Measurements from ENCODE around the gene NKPD1.
A peak's percentile ranks its signal among the peaks of the same experiment; 100 is the strongest.

NKPD1 gene

DNA sequence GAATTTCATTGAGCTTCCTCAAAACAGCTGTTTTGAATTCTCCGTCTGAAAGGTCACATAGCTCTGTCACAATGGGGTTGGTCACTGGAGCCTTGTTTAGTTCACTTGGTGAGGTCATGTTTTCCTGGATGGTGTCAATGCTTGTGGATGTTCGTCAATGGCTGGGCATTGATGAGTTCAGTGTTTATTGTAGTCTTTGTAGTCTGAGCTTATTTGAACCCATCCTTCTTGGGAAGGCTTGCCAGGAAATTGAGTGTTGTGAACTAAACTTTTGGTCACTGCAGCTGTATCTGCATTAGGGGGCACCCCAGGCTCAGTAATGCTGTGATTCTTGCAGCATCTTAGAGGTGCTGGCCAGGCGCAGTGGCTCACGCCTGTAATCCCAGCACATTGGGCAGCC is 39.8 kb upstream of the NKPD1 start:
- ATAC-seq (ENCODE audit: low read depth), result 0 out of 3 replicates have a peak, but pooled peaks have one; percentile 55

DNA sequence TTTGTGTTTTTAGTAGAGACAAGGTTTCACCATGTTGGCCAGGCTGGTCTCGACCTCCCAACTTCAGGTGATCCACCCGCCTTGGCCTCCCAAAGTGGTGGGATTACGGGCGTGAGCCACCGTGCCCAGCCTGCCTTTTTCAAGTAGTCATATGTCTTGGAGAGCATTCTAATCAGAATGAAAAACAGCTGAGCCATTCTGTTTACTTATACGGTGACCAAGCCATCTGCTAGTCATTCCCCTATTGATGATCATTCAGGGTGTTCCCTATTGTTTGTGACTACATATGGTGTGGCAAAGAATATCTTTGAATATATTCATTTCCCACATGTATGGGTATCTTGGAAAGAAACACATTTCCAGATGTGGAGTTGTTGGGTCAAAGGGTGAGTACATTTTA is 35.0 kb upstream of the NKPD1 start:
- no peaks in the 10 kb centered on the region for H3K36me3 ChIP-seq (ENCODE audit: low read depth)
- no peaks in the 10 kb centered on the region for H3K4me1 ChIP-seq (ENCODE audit: insufficient read depth, poor library complexity, severe bottlenecking)
- H3K27ac ChIP-seq (ENCODE audit: poor library complexity, severe bottlenecking), result no peak overlapping the region
- no peaks in the 10 kb centered on the region for H3K27me3 ChIP-seq (ENCODE audit: insufficient read depth, poor library complexity, severe bottlenecking)
- TF ChIP-seq, protein P1, sequence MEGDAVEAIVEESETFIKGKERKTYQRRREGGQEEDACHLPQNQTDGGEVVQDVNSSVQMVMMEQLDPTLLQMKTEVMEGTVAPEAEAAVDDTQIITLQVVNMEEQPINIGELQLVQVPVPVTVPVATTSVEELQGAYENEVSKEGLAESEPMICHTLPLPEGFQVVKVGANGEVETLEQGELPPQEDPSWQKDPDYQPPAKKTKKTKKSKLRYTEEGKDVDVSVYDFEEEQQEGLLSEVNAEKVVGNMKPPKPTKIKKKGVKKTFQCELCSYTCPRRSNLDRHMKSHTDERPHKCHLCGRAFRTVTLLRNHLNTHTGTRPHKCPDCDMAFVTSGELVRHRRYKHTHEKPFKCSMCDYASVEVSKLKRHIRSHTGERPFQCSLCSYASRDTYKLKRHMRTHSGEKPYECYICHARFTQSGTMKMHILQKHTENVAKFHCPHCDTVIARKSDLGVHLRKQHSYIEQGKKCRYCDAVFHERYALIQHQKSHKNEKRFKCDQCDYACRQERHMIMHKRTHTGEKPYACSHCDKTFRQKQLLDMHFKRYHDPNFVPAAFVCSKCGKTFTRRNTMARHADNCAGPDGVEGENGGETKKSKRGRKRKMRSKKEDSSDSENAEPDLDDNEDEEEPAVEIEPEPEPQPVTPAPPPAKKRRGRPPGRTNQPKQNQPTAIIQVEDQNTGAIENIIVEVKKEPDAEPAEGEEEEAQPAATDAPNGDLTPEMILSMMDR (IDR thresholded peaks at IDR 0.05; ENCODE audit: poor library complexity, severe bottlenecking), result no peak
- ATAC-seq (ENCODE audit: low read depth), result peak; percentile 61
- no peaks in the 10 kb centered on the region for H3K9me3 ChIP-seq (ENCODE audit: severe bottlenecking)
- DNase-seq (ENCODE audit: low spot score), result no peak
- no peak overlapping the region for H3K4me3 ChIP-seq (ENCODE audit: severe bottlenecking)

More for the DNA sequence above, 39.8 kb upstream of the NKPD1 start:
- H3K36me3 ChIP-seq (ENCODE audit: low read depth), result no peaks in the 10 kb centered on the region
- TF ChIP-seq, protein P1 (IDR thresholded peaks at IDR 0.05; ENCODE audit: poor library complexity, severe bottlenecking), result peak; percentile 45
- H3K27me3 ChIP-seq (ENCODE audit: insufficient read depth, poor library complexity, severe bottlenecking), result no peaks in the 10 kb centered on the region
- no peak overlapping the region for H3K27ac ChIP-seq (ENCODE audit: poor library complexity, severe bottlenecking)
- no peak overlapping the region for H3K4me3 ChIP-seq (ENCODE audit: severe bottlenecking)
- DNase-seq (ENCODE audit: low spot score), result no peak
- no peaks in the 10 kb centered on the region for H3K9me3 ChIP-seq (ENCODE audit: severe bottlenecking)
- H3K4me1 ChIP-seq (ENCODE audit: insufficient read depth, poor library complexity, severe bottlenecking), result no peaks in the 10 kb centered on the region

DNA sequence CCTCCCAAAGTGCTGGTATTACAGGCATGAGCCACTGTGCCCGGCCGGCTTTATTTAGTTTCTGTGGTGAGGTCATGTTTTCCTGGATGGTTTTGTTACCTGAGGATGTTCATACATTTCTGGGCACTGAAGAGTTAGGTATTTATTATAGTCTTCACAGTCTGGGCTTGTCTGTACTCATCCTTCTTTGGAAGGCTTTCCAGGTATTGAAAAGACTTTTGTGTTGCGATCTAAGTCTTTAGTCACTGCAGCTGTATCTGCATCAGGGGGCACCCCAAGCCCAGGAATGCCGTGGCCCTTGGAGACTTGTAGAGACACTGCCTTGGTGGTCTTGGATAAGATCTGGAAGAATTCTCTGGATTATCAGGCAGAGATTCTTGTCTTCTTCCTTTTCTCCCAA is 30.6 kb upstream of the NKPD1 start:
- Histone ChIP-seq H3K27me3 (ENCODE audit: insufficient read depth, poor library complexity, severe bottlenecking) (no peaks in the 10 kb centered on the region), H3K36me3 (ENCODE audit: low read depth) (no peaks in the 10 kb centered on the region), H3K27ac (ENCODE audit: poor library complexity, severe bottlenecking) (peak overlapping the region; percentile 28), H3K9me3 (ENCODE audit: severe bottlenecking) (no peaks in the 10 kb centered on the region), H3K4me3 (ENCODE audit: severe bottlenecking) (no peak overlapping the region), H3K4me1 (ENCODE audit: insufficient read depth, poor library complexity, severe bottlenecking) (no peaks in the 10 kb centered on the region)
- DNase-seq (ENCODE audit: low spot score) (no peak), ATAC-seq (ENCODE audit: low read depth) (peak; percentile 87)
- TF ChIP-seq, protein P1 (IDR thresholded peaks at IDR 0.05; ENCODE audit: poor library complexity, severe bottlenecking), result peak; percentile 54

DNA sequence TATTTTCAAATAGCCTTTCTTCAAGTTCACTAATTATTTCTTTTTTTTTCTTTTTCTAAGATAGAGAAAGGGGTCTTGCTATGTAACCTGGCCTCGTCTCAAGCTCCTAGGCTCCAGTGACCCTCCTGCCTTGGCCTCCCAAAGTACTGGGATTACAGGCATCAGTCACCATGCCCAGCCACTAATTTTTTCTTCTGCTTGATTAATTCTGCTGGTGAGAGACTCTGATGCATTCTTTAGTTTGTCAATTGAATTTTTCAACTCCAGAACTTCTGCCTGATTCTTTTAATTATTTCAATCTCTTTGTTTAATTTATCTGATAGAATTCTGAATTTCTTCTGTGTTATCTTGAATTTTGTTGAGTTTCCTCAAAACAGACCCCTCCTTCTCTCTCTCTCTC is 29.2 kb upstream of the NKPD1 start:
- Histone ChIP-seq H3K36me3 (ENCODE audit: low read depth) (no peaks in the 10 kb centered on the region), H3K4me1 (ENCODE audit: insufficient read depth, poor library complexity, severe bottlenecking) (no peaks in the 10 kb centered on the region), H3K27me3 (ENCODE audit: insufficient read depth, poor library complexity, severe bottlenecking) (no peaks in the 10 kb centered on the region), H3K4me3 (ENCODE audit: severe bottlenecking) (no peak overlapping the region), H3K27ac (ENCODE audit: poor library complexity, severe bottlenecking) (no peak overlapping the region), H3K9me3 (ENCODE audit: severe bottlenecking) (no peaks in the 10 kb centered on the region)
- TF ChIP-seq, protein P1 (IDR thresholded peaks at IDR 0.05; ENCODE audit: poor library complexity, severe bottlenecking), result no peak
- DNase-seq (ENCODE audit: low spot score) (no peak), ATAC-seq (ENCODE audit: low read depth) (no peak)

DNA sequence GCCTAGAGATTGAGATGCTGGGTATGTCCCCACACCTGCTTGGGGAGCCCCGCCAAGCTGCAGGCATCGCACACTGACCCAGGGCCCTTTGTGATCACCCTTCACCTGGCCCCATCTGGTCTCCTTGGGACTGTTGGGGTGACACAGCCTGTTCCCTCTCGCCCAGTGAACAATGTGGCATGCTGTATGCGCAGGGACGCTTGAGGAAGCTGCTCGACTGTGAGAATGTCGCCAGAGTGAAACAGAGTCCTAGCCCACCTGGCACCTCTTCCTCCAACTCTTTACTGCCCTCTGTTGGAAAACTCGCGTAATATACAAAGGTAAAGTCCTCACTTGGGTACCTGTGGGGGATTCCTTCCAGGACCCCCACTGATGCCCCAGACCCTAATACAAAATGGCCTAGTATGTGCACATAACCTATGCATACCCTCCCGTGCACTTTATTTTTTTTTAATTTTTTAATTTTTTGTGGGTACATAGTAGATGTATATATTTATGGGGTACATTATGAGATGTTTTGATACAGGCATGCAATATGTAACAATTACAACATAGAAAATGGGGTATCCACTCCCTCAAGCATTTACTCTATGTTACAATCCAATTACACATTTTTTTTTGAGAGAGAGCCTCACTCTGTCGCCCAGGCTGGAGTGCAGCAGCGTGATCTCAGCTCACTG is 26.8 kb upstream of the NKPD1 start:
- Histone ChIP-seq H3K36me3 (ENCODE audit: low read depth) (no peaks in the 10 kb centered on the region), H3K9me3 (ENCODE audit: severe bottlenecking) (no peaks in the 10 kb centered on the region), H3K4me1 (ENCODE audit: insufficient read depth, poor library complexity, severe bottlenecking) (peaks cover 2% of the 10 kb centered on the region), H3K27ac (ENCODE audit: poor library complexity, severe bottlenecking) (no peak overlapping the region), H3K4me3 (ENCODE audit: severe bottlenecking) (no peak overlapping the region), H3K27me3 (ENCODE audit: insufficient read depth, poor library complexity, severe bottlenecking) (no peaks in the 10 kb centered on the region)
- no peak for DNase-seq (ENCODE audit: low spot score)
- TF ChIP-seq, protein P1 (IDR thresholded peaks at IDR 0.05; ENCODE audit: poor library complexity, severe bottlenecking), result peak; percentile 72
- no peak for ATAC-seq (ENCODE audit: low read depth)

All from RWPE2 (cell line).